HEK293 (cell line): ENCODE measurements around the gene MMP24.

Experiments
- CTCF ChIP-seq: fragments of 450-650 bp; formaldehyde crosslinking; IDR thresholded peaks from 2 replicates; pipeline ENCODE4 v1.5.1; 2016; ENCODE audit warnings: missing biosample characterization, missing genetic modification characterization
- KLF16 ChIP-seq: fragments of 450-650 bp; formaldehyde crosslinking; IDR thresholded peaks from 2 replicates; pipeline ENCODE4 v1.5.1; 2017; ENCODE audit warnings: missing biosample characterization, missing genetic modification characterization
- OSR2 ChIP-seq: fragments of 450-650 bp; formaldehyde crosslinking; IDR thresholded peaks from 2 replicates; pipeline ENCODE4 v1.5.1; 2016; ENCODE audit warnings: missing biosample characterization, missing genetic modification characterization
- YY1 ChIP-seq: fragments of 450-650 bp; formaldehyde crosslinking; IDR thresholded peaks from 2 replicates; pipeline ENCODE4 v1.5.1; 2018; ENCODE audit warnings: missing biosample characterization, missing genetic modification characterization
- ZNF223 ChIP-seq: fragments of 450-650 bp; formaldehyde crosslinking; IDR thresholded peaks from 2 replicates; pipeline ENCODE4 v1.5.1; 2016; ENCODE audit warnings: missing biosample characterization, missing genetic modification characterization
- ZNF555 ChIP-seq: fragments of 450-650 bp; formaldehyde crosslinking; conservative IDR thresholded peaks from 2 replicates; pipeline ENCODE4 v1.5.1; 2017; ENCODE audit warnings: missing biosample characterization, mild to moderate bottlenecking, missing genetic modification characterization, inconsistent platforms
- ZNF837 ChIP-seq: fragments of 450-650 bp; formaldehyde crosslinking; IDR thresholded peaks from 2 replicates; pipeline ENCODE4 v1.5.1; 2016; ENCODE audit warnings: missing biosample characterization, missing genetic modification characterization
- ZSCAN30 ChIP-seq: fragments of 450-650 bp; IDR thresholded peaks from 2 replicates; pipeline ENCODE4 v1.5.1; 2018; ENCODE audit warnings: missing biosample characterization, mild to moderate bottlenecking, missing genetic modification characterization, moderate library complexity
- TF ChIP-seq, protein P1 (sequence below): fragments of 450-650 bp; formaldehyde crosslinking; IDR thresholded peaks from 2 replicates; pipeline ENCODE4 v1.5.1; 2016; ENCODE audit warnings: missing biosample characterization, missing genetic modification characterization
- TF ChIP-seq, protein P2 (sequence below): fragments of 450-650 bp; formaldehyde crosslinking; IDR thresholded peaks from 2 replicates; pipeline ENCODE4 v1.5.1; 2017; ENCODE audit warnings: missing biosample characterization, missing genetic modification characterization

- no peak for TF ChIP-seq ZSCAN30 (tag by site-specific recombination)
- no peak for TF ChIP-seq CTCF (tag by site-specific recombination)
- no peak for TF ChIP-seq YY1 (tag by site-specific recombination)
- TF ChIP-seq ZNF555 (tag by site-specific recombination), result no peak
- TF ChIP-seq ZNF223, result no peak
- TF ChIP-seq, protein P1, sequence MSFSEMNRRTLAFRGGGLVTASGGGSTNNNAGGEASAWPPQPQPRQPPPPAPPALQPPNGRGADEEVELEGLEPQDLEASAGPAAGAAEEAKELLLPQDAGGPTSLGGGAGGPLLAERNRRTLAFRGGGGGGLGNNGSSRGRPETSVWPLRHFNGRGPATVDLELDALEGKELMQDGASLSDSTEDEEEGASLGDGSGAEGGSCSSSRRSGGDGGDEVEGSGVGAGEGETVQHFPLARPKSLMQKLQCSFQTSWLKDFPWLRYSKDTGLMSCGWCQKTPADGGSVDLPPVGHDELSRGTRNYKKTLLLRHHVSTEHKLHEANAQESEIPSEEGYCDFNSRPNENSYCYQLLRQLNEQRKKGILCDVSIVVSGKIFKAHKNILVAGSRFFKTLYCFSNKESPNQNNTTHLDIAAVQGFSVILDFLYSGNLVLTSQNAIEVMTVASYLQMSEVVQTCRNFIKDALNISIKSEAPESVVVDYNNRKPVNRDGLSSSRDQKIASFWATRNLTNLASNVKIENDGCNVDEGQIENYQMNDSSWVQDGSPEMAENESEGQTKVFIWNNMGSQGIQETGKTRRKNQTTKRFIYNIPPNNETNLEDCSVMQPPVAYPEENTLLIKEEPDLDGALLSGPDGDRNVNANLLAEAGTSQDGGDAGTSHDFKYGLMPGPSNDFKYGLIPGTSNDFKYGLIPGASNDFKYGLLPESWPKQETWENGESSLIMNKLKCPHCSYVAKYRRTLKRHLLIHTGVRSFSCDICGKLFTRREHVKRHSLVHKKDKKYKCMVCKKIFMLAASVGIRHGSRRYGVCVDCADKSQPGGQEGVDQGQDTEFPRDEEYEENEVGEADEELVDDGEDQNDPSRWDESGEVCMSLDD (tag by site-specific recombination), result no peak
- TF ChIP-seq KLF16 (tag by site-specific recombination), result no peak
- no peak for TF ChIP-seq ZNF837 (tag by site-specific recombination)
- TF ChIP-seq, protein P2, sequence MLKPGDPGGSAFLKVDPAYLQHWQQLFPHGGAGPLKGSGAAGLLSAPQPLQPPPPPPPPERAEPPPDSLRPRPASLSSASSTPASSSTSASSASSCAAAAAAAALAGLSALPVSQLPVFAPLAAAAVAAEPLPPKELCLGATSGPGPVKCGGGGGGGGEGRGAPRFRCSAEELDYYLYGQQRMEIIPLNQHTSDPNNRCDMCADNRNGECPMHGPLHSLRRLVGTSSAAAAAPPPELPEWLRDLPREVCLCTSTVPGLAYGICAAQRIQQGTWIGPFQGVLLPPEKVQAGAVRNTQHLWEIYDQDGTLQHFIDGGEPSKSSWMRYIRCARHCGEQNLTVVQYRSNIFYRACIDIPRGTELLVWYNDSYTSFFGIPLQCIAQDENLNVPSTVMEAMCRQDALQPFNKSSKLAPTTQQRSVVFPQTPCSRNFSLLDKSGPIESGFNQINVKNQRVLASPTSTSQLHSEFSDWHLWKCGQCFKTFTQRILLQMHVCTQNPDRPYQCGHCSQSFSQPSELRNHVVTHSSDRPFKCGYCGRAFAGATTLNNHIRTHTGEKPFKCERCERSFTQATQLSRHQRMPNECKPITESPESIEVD, result no peak
- no peak for TF ChIP-seq OSR2 (tag by site-specific recombination)
Measured at GRCh38 chr20:35271904-35272303, 45.4 kb downstream of the MMP24 start.
